Fibroblast of skin of right quadriceps (primary cell): ENCODE results near the gene SRGAP3.

Experiments
- DNase-seq: peaks from one replicate; pipeline ENCODE4 v3.0.0-alpha.2; 2013

Gene SRGAP3

DNA sequence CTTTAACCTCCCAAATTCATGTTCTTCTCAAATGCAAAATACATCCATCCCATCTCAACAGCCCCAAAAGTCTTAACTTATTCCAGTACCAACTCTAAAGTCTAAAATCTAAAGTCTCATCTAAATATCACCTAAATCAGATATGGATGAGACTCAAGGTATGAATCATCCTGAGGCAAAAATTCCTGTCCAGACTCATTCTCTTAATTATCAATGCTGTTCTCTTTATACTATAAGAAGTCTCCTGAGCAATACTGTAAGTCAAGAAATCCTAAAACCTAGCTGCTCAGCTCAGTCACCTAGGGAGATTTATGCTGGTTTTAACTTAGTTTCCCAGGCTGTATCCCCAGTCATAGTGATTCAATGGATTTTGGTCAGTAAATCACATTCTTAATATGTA, 297.3 kb downstream of the SRGAP3 start:
- no peak for DNase-seq

- DNase-seq = no peak
Measured at GRCh38 chr3:8945890-8946600, 303.4 kb downstream of the SRGAP3 start.

- DNase-seq = no peak
Measured at GRCh38 chr3:8942746-8943488, 306.5 kb downstream of the SRGAP3 start.

- no peak for DNase-seq
Measured at GRCh38 chr3:8942115-8942514, 307.3 kb downstream of the SRGAP3 start.

DNA sequence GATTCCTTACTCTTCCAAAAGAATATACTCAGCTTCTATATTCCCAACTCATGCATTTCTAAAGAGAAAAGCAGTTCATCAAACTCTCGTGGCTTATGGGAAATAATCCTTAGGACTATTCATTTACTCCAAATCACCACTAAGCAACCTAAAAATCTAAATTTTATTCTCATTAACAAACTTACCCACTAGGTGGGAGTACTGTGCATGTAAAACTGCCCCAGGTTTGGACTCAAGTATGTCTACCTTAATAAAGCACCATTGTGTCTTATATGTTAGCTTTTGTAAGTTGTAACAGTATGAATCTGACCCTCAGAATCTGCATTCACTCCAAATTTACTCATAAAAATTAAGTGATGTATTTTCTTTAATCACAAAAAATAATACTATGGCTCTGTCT, 311.4 kb downstream of the SRGAP3 start:
- DNase-seq = peak; percentile 50

- peak; percentile 88 for DNase-seq
Measured at GRCh38 chr3:8937064-8938020, 312.1 kb downstream of the SRGAP3 start.

- no peak for DNase-seq
Measured at GRCh38 chr3:8932507-8932906, 316.9 kb downstream of the SRGAP3 start.

DNA sequence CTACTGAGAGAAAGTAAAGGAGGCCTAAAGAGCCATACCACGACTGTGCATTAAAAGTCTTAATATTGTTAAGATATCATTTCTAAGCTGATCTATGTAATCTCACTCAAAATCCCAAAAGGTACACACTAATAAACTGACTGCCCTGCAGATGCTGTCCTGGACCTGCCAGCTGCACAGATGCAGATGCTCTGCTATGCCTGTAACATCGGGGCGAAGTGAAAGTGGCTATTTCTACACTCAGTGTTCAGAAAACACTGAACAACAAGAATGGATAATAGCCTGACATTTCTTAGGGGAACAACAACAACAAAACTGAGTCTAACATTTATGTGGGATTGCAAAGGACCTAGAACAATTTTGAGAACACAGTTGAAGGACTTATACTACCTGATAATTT, 318.1 kb downstream of the SRGAP3 start:
- no peak for DNase-seq
